ENCODE measurements around the gene FNDC7.

The FNDC7 gene

GRCh38 chr1:108712606-108713150, at the start of gene FNDC7:
Gene FNDC7 (plus strand): TSS chr1:108712908. CDS start chr1:108712934, 26 bp downstream.
- TF ChIP-seq CTCF (IDR thresholded peaks at IDR 0.05): no peak

- no peak for TF ChIP-seq CTCF (IDR thresholded peaks at IDR 0.05)
These were observed 49.6 kb upstream of the FNDC7 start for GRCh38 chr1:108663074-108663473.

- TF ChIP-seq CTCF (IDR thresholded peaks at IDR 0.05): no peak
These were observed 48.2 kb upstream of the FNDC7 start for GRCh38 chr1:108664481-108664880.

GRCh38 chr1:108665067-108665466, 47.6 kb upstream of the FNDC7 start:
- TF ChIP-seq CTCF (IDR thresholded peaks at IDR 0.05): no peak

GRCh38 chr1:108665771-108666170, 46.9 kb upstream of the FNDC7 start:
- TF ChIP-seq CTCF (IDR thresholded peaks at IDR 0.05): no peak

- no peak for TF ChIP-seq CTCF (IDR thresholded peaks at IDR 0.05)
These were observed 43.9 kb upstream of the FNDC7 start for GRCh38 chr1:108668777-108669176.

GRCh38 chr1:108669679-108670078, 43.0 kb upstream of the FNDC7 start:
- no peak for TF ChIP-seq CTCF (IDR thresholded peaks at IDR 0.05)
